ENCODE data around the gene SLC35F4.

- TF ChIP-seq CTCF (IDR thresholded peaks at IDR 0.05; ENCODE audit: extremely low read depth in 1 of 2, insufficient read depth in 1 of 2, low read depth in 1 of 2, low read length in 2 of 2) (no peak), POLR2A (IDR thresholded peaks at IDR 0.05; ENCODE audit: low read depth, low read length) (no peak), MAX (IDR thresholded peaks at IDR 0.05; ENCODE audit: insufficient read depth, insufficient read length) (no peak), POLR2AphosphoS5 (IDR thresholded peaks at IDR 0.05; ENCODE audit: insufficient read depth, low read depth, low read length) (no peak)
These were observed 224.1 kb downstream of the SLC35F4 start for GRCh38 chr14:57641776-57642175.

All from endothelial cell of umbilical vein (primary cell).